NT2/D1 (cell line): ENCODE results near the gene MRPL38.

Source experiments
- SUZ12 ChIP-seq: IDR thresholded peaks from 2 replicates; pipeline ENCODE4 v1.6.1; 2011; ENCODE audit not compliant: insufficient read length, insufficient read depth; ENCODE audit errors: extremely low read depth
- YY1 ChIP-seq: IDR thresholded peaks from 2 replicates; pipeline ENCODE4 v1.6.1; 2011; ENCODE audit not compliant: insufficient read length, insufficient read depth
- ZNF274 ChIP-seq: IDR thresholded peaks from 2 replicates; pipeline ENCODE4 v1.6.1; 2011; ENCODE audit warnings: mild to moderate bottlenecking, low read depth, low read length

DNA sequence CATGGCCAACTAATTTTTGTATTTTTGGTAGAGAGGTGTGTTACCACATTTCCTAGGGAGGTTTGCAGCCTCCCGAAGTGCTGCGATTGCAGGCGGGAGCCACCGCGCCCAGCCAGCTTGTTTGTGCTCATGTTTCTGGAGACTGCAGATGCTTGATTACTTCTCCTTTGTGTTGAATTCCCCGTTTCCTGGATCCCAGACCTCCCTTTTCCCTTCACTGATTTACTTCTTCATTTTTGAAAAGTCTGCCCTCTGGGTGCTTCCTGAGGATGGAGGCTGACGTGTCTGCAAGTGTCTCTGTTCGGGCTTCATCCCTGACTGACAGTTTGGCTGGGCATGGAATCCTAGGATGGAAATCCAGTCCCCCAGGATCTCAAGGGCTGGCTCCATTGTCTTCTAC is 19.3 kb downstream of the MRPL38 start:
- TF ChIP-seq YY1: no peak
- TF ChIP-seq ZNF274: no peak
- no peak for TF ChIP-seq SUZ12
